ACC112 (cell line): ENCODE results near the gene MTURN.

Experiments used
- H2AFZ ChIP-seq: fragments of 200-600 bp; sonication (generic); one replicate; pipeline ENCODE4 v1.6.0; 2017; ENCODE audit warnings: antibody characterized with exemption, low read length; ENCODE audit not compliant: unreplicated experiment
- H3K27ac ChIP-seq: fragments of 200-600 bp; sonication (generic); 2 replicates; pipeline ENCODE4 v1.5.1; 2014; ENCODE audit warnings: low read depth, mild to moderate bottlenecking, antibody characterized with exemption, low read length, moderate library complexity
- H3K27me3 ChIP-seq: fragments of 200-600 bp; sonication (generic); 2 replicates; pipeline ENCODE4 v1.6.1; 2014; ENCODE audit warnings: mild to moderate bottlenecking, antibody characterized with exemption, low read length, moderate library complexity, mixed read lengths; ENCODE audit not compliant: insufficient read depth
- H3K36me3 ChIP-seq: fragments of 200-600 bp; sonication (generic); 2 replicates; pipeline ENCODE4 v1.6.1; 2016; ENCODE audit warnings: mild to moderate bottlenecking, antibody characterized with exemption, low read length, moderate library complexity, mixed read lengths; ENCODE audit not compliant: insufficient read depth
- H3K4me1 ChIP-seq: fragments of 200-600 bp; sonication (generic); one replicate; pipeline ENCODE4 v1.6.1; 2016; ENCODE audit warnings: low read length, mixed read lengths; ENCODE audit not compliant: insufficient read depth, unreplicated experiment, control insufficient read depth
- H3K4me3 ChIP-seq: fragments of 200-600 bp; sonication (generic); 2 replicates; pipeline ENCODE4 v1.5.1; 2014; ENCODE audit warnings: mild to moderate bottlenecking, low read depth, low read length
- H3K79me2 ChIP-seq: fragments of 200-600 bp; sonication (generic); one replicate; pipeline ENCODE4 v1.6.0; 2016; ENCODE audit warnings: low read length; ENCODE audit not compliant: control insufficient read depth, unreplicated experiment, insufficient read depth

Gene MTURN

GRCh38 chr7:30191809-30192208, 57.0 kb downstream of the MTURN start:
- no peaks in the 10 kb centered on the region for H3K4me1 ChIP-seq
- H3K79me2 ChIP-seq: no peaks in the 10 kb centered on the region
- no peak overlapping the region for H3K4me3 ChIP-seq
- no peak overlapping the region for H3K27ac ChIP-seq
- H2AFZ ChIP-seq: no peak overlapping the region
- no peaks in the 10 kb centered on the region for H3K36me3 ChIP-seq
- no peaks in the 10 kb centered on the region; the same call in 1 of the 2 replicates for H3K27me3 ChIP-seq

DNA sequence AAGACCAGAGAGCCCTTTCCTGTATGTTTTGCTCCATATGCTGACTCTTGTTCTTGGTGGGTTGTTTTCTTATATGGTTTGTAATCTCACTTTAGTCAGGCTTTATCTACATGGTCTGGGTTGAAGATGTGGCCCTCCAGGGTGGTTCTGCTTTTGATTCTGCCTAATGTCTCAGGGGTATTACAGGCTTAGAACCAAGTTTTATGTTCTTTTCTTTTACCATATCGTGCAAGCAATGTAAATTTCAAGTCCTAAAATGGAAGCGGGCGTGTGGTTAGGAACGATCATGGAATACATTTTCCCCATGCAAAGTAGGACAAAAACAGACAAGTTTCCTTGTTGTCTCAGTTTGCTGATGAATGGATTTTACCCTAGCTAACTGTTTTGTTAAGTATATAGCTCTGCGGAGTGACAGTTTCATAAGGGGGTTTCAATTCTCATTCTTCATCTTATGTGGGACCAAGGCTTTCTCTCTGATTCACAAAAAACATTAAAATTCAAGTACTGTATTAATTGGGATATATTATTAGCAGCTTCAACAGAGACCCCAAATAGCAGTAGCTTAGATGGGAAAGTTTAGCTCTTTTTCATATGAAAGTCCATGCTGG, 58.7 kb downstream of the MTURN start:
- Histone ChIP-seq H2AFZ (no peak overlapping the region), H3K4me3 (no peak overlapping the region), H3K27me3 (no peaks in the 10 kb centered on the region; the same call in 1 of the 2 replicates), H3K79me2 (no peaks in the 10 kb centered on the region), H3K36me3 (no peaks in the 10 kb centered on the region), H3K27ac (no peak overlapping the region), H3K4me1 (no peaks in the 10 kb centered on the region)

DNA sequence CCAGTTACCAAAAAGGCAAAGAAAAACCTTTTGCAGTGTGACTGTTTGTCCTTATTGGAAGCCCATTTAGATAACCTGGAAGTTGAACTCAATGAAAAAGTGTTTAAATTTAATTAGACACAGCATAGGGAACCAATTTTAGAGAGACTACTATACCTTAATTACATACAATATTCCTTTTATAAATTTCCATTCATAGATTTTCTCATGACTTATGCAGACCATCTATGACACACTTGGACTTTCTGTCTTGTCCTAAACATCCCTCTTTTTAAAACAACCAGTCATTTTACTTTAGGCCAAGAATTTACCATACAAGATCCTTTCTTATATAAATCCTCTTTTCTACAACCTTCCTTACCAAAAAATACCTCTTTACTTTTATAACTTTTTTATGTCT, 61.6 kb downstream of the MTURN start:
- Histone ChIP-seq H3K4me3 (no peak overlapping the region), H3K4me1 (no peaks in the 10 kb centered on the region), H2AFZ (no peak overlapping the region), H3K79me2 (no peaks in the 10 kb centered on the region), H3K27me3 (no peaks in the 10 kb centered on the region; the same call in 1 of the 2 replicates), H3K27ac (no peak overlapping the region), H3K36me3 (no peaks in the 10 kb centered on the region)

DNA sequence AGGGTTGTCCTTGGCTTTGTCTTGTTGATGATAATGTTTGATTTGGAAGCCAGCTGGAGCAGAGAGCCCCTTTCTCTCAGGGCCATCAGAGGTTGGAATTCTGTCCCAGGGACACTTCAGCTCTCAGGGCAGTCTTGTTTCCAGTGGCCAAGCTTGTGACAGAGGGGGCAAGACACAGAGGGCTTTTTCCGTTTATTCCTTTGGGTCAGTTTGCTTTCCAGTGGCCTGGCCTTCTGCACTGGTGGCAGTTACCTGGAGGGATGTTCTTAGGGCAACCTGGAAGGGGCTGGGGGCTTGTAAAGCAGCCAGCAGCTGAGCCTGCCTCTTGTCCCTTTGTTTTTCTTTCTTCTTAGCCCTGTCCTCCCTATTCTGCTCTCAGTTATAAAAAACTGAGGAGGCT, 62.7 kb downstream of the MTURN start:
- Histone ChIP-seq H3K4me1 (no peaks in the 10 kb centered on the region), H3K36me3 (no peaks in the 10 kb centered on the region), H2AFZ (no peak overlapping the region), H3K27ac (no peak overlapping the region), H3K4me3 (no peak overlapping the region), H3K27me3 (no peaks in the 10 kb centered on the region; the same call in 1 of the 2 replicates), H3K79me2 (no peaks in the 10 kb centered on the region)

DNA sequence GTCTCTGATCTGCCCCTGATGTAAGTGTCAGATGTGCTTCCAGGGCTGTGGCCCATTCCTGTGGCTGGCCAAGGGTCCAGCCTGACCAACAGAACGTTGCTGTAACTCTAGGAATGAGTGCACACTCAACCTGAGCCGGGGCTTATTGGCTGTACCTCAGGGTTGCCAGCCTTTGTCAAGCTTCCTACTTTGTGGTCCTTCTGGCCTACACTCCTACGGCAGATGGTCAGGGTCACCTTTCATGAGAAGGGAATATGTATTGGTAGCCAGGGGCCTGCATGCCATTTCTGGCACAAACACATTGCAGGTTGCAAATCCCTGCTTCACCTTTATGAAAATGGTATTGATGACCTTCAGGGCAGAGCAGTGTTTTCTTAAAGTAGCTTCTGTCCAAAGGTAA, 64.5 kb downstream of the MTURN start:
- H3K4me3 ChIP-seq: no peak overlapping the region
- H3K27ac ChIP-seq: no peak overlapping the region
- no peak overlapping the region for H2AFZ ChIP-seq
- H3K27me3 ChIP-seq: no peaks in the 10 kb centered on the region
- no peaks in the 10 kb centered on the region for H3K4me1 ChIP-seq
- no peaks in the 10 kb centered on the region for H3K36me3 ChIP-seq
- no peaks in the 10 kb centered on the region for H3K79me2 ChIP-seq

GRCh38 chr7:30200591-30200990, 65.8 kb downstream of the MTURN start:
- no peak overlapping the region for H3K4me3 ChIP-seq
- no peaks in the 10 kb centered on the region for H3K36me3 ChIP-seq
- no peaks in the 10 kb centered on the region for H3K79me2 ChIP-seq
- H3K27ac ChIP-seq: no peak overlapping the region
- no peaks in the 10 kb centered on the region for H3K4me1 ChIP-seq
- no peak overlapping the region for H2AFZ ChIP-seq
- no peaks in the 10 kb centered on the region for H3K27me3 ChIP-seq

DNA sequence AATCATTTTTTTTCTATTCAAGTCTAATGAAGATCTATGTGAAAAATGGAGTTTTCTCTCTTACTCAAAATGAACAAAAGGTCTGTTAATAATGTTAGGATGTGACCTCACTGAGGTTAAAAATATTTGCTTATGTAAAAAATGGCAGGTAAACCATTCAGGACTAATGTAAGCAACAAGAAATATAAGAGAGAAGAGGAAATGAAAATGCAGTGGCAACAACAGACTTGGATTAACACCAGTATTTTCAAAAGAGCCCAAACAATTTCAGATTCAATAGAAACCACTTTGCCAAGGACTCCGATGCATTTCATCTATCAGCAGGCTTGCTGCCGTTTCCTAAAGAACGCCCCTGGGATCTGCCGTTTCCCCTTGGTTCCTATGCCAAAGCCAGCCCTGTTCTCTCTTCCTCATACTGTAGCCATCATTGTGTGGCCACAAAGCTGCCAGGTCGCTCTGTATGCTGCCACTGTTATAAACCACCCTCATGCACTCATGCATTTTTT, 66.4 kb downstream of the MTURN start:
- H3K79me2 ChIP-seq: no peaks in the 10 kb centered on the region
- no peak overlapping the region for H3K4me3 ChIP-seq
- no peak overlapping the region for H3K27ac ChIP-seq
- H3K36me3 ChIP-seq: no peaks in the 10 kb centered on the region
- no peak overlapping the region for H2AFZ ChIP-seq
- H3K27me3 ChIP-seq: no peaks in the 10 kb centered on the region
- peaks cover 3% of the 10 kb centered on the region for H3K4me1 ChIP-seq

- Histone ChIP-seq H3K79me2 (no peaks in the 10 kb centered on the region), H3K27ac (no peak overlapping the region), H3K36me3 (no peaks in the 10 kb centered on the region), H2AFZ (no peak overlapping the region), H3K27me3 (no peaks in the 10 kb centered on the region), H3K4me3 (no peak overlapping the region), H3K4me1 (peaks cover 10% of the 10 kb centered on the region)
These were observed 67.1 kb downstream of the MTURN start for GRCh38 chr7:30201921-30202320.

GRCh38 chr7:30202671-30203070, 67.9 kb downstream of the MTURN start:
- Histone ChIP-seq H3K27me3 (no peaks in the 10 kb centered on the region), H3K27ac (no peak overlapping the region), H3K4me1 (peaks cover 11% of the 10 kb centered on the region), H3K36me3 (no peaks in the 10 kb centered on the region), H2AFZ (no peak overlapping the region), H3K4me3 (no peak overlapping the region), H3K79me2 (no peaks in the 10 kb centered on the region)

DNA sequence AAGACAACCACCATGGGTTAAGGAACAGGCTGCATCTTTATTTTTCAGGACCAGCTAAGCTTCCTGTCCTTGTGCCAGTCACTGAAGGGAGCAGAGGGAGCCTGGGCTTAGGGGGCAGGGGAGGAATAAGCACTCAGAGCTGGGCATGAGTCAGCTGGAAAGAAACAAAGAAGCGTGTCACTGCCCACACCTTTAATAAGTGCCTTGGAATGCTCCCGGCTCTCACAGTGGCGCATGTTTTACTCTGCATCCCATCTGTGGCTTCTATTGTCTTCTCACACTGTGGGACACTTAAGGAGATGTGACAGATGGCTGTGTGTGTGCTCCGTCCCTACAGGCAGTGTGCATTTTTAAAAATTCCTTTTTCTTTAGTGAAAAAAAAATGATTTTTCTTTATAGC, 71.7 kb downstream of the MTURN start:
- Histone ChIP-seq H3K4me1 (peaks cover 11% of the 10 kb centered on the region), H3K4me3 (no peak overlapping the region), H3K36me3 (no peaks in the 10 kb centered on the region), H3K27ac (no peak overlapping the region), H2AFZ (no peak overlapping the region), H3K27me3 (0 out of 2 replicates have a peak, but pooled peaks cover 4% of the 10 kb centered on the region), H3K79me2 (no peaks in the 10 kb centered on the region)

DNA sequence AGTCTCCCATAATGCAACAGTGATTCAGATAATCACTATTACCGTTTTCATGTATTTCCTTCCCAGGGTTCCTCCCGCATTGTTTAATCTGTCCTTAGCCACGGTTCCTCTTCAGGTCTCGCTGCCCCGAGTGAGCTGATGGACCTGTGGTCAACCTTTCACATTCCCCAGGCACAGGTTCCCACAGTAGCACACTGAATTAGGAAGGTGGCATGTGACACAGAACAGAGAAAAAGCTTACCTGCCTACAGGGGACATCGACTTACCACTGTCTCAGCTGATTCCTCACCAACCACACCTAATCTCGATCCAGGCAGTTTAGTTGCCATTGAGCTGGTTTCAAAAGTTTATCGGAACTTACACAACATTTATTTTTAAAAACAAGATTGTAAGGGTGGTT, 72.2 kb downstream of the MTURN start:
- Histone ChIP-seq H3K79me2 (no peaks in the 10 kb centered on the region), H3K36me3 (no peaks in the 10 kb centered on the region), H3K27ac (no peak overlapping the region), H2AFZ (no peak overlapping the region), H3K27me3 (0 out of 2 replicates have a peak, but pooled peaks cover 4% of the 10 kb centered on the region), H3K4me3 (no peak overlapping the region), H3K4me1 (peaks cover 11% of the 10 kb centered on the region)
